ENCODE measurements around the gene NMNAT2. TPM values are rescaled to one million over a fixed set of nuclear protein-coding genes. Genes with fewer than 3 reads are reported as not detected.

NMNAT2 gene
- total RNA-seq, 2 donors from 2014 or later: 1.7 to 5.1 TPM

GRCh38 chr1:183203094-183203493 lies 215.1 kb downstream of the NMNAT2 start:
- H3K4me1 ChIP-seq (ENCODE audit: control insufficient read depth, insufficient read depth, low read length): no peaks in the 10 kb centered on the region
- Mint-ChIP-seq H3K27ac (no peak overlapping the region), H3K4me1 (peaks cover 2% of the 10 kb centered on the region), H3K27me3 (ENCODE audit: insufficient read depth) (peaks cover 3% of the 10 kb centered on the region), H3K9me3 (no peaks in the 10 kb centered on the region), H3K4me3 (no peak overlapping the region), H3K36me3 (ENCODE audit: low read depth) (no peaks in the 10 kb centered on the region)
- no peak overlapping the region for H3K9ac ChIP-seq (ENCODE audit: extremely low read depth, low read length, poor library complexity, severe bottlenecking)
- no peak for DNase-seq
- no peak overlapping the region for H3K27ac ChIP-seq (ENCODE audit: low read depth, low read length)
- no peak for TF ChIP-seq CTCF (conservative IDR thresholded peaks at IDR 0.05)
- H3K9me3 ChIP-seq (ENCODE audit: control insufficient read depth, low read length): no peaks in the 10 kb centered on the region
- 100% methylated on average over 1 of the region's 3 CpGs; no CpG with 5 or more reads in 1 of the 2 experiments for WGBS, 2 experiments (ENCODE audit: insufficient coverage in 1 of 2, insufficient read length in 1 of 2)
- H3K36me3 ChIP-seq (ENCODE audit: control insufficient read depth, insufficient read depth, low read length): no peaks in the 10 kb centered on the region
- H3K27me3 ChIP-seq (ENCODE audit: control insufficient read depth, insufficient read depth, low read length, poor library complexity, severe bottlenecking): peaks cover 4% of the 10 kb centered on the region
- H3K4me3 ChIP-seq (ENCODE audit: low read length): no peak overlapping the region

- peaks cover 5% of the 10 kb centered on the region for H3K27me3 Mint-ChIP-seq (ENCODE audit: insufficient read depth)
- Histone ChIP-seq H3K9ac (ENCODE audit: extremely low read depth, low read length, poor library complexity, severe bottlenecking) (no peak overlapping the region), H3K4me3 (ENCODE audit: low read length) (no peak overlapping the region), H3K36me3 (ENCODE audit: control insufficient read depth, insufficient read depth, low read length) (no peaks in the 10 kb centered on the region), H3K9me3 (ENCODE audit: control insufficient read depth, low read length) (no peaks in the 10 kb centered on the region), H3K4me1 (ENCODE audit: control insufficient read depth, insufficient read depth, low read length) (no peaks in the 10 kb centered on the region), H3K27me3 (ENCODE audit: control insufficient read depth, insufficient read depth, low read length, poor library complexity, severe bottlenecking) (peaks cover 4% of the 10 kb centered on the region), H3K27ac (ENCODE audit: low read depth, low read length) (no peak overlapping the region)
- H3K9me3 Mint-ChIP-seq: no peaks in the 10 kb centered on the region
- H3K4me1 Mint-ChIP-seq: peaks cover 3% of the 10 kb centered on the region
- H3K36me3 Mint-ChIP-seq (ENCODE audit: low read depth): no peaks in the 10 kb centered on the region
- 83 to 97% methylated on average over 3 to 9 of the region's 9 CpGs for WGBS, 2 experiments (ENCODE audit: insufficient coverage in 1 of 2, insufficient read length in 1 of 2)
- H3K27ac Mint-ChIP-seq: no peak overlapping the region
- no peak for TF ChIP-seq CTCF (conservative IDR thresholded peaks at IDR 0.05)
- DNase-seq: no peak
- H3K4me3 Mint-ChIP-seq: no peak overlapping the region
These were observed 217.7 kb downstream of the NMNAT2 start for GRCh38 chr1:183200451-183200850.

- H3K9me3 ChIP-seq (ENCODE audit: control insufficient read depth, low read length): no peaks in the 10 kb centered on the region
- no peaks in the 10 kb centered on the region for H3K27me3 ChIP-seq (ENCODE audit: control insufficient read depth, insufficient read depth, low read length, poor library complexity, severe bottlenecking)
- H3K4me1 Mint-ChIP-seq: peaks cover 9% of the 10 kb centered on the region
- no peak overlapping the region for H3K9ac ChIP-seq (ENCODE audit: extremely low read depth, low read length, poor library complexity, severe bottlenecking)
- no peaks in the 10 kb centered on the region for H3K36me3 Mint-ChIP-seq (ENCODE audit: low read depth)
- H3K4me3 Mint-ChIP-seq: no peak overlapping the region
- no peak overlapping the region for H3K4me3 ChIP-seq (ENCODE audit: low read length)
- DNase-seq: no peak
- no peaks in the 10 kb centered on the region for H3K36me3 ChIP-seq (ENCODE audit: control insufficient read depth, insufficient read depth, low read length)
- H3K27me3 Mint-ChIP-seq (ENCODE audit: insufficient read depth): peaks cover 5% of the 10 kb centered on the region
- H3K9me3 Mint-ChIP-seq: no peaks in the 10 kb centered on the region
- no peak overlapping the region for H3K27ac Mint-ChIP-seq
- H3K27ac ChIP-seq (ENCODE audit: low read depth, low read length): no peak overlapping the region
- TF ChIP-seq CTCF (conservative IDR thresholded peaks at IDR 0.05): no peak
- H3K4me1 ChIP-seq (ENCODE audit: control insufficient read depth, insufficient read depth, low read length): no peaks in the 10 kb centered on the region
- WGBS, 2 experiments (ENCODE audit: insufficient coverage in 1 of 2, insufficient read length in 1 of 2): 90% methylated on average over 3 of the region's 3 CpGs
These were observed 218.9 kb downstream of the NMNAT2 start for GRCh38 chr1:183199304-183199703.
